NCI-H526 treated with DMSO at 0.1 percent for 48 hours (cell line): Measurements from ENCODE around the gene HLCS.

Experiments
- DNase-seq: peaks from one replicate; lab custom pipeline; 2025; lab: John Stamatoyannopoulos, UW

HLCS gene

DNA sequence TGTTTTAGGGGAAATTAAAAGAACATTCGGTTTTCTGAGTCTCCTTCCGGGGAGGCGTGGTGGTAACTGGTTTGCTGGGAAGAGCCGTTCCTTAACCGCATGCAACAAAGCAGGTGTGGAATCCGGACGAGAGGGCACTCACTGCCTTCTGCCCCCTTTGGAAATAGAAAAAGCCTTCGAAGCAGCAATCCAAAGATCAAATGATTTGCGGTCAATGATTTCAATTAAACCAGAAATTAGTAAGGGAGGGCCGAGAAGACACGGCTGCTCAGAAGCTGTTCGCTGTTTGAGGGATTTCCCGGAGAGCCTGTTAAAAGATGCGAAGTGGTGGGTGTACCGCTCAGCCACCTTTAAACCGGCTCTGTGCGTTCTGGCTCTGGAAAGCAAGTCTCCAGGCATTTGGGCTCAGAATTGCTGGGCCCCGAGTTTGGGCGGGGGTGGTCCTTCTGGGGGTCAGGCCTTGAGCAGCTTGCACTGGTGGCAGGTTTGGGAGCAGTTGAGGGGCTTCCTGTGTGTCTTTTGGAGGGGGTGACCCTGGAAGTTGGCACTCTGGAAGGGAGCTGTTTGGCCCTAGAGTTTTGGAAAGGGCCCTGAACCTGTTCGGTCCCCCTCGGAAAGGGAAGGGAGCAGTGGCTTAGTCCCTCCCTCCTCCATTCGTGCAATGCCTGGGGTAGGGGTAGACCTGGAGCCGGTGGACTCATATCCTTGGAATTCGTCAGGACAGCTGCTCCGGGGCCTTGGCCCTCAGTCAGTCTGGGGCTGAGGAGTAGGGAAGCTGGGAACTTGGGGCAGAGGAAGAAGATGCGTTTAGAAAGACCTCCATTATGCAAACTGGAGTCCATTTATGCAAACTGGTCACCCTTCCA, 264.5 kb downstream of the HLCS start:
- peak; percentile 54 for DNase-seq

DNA sequence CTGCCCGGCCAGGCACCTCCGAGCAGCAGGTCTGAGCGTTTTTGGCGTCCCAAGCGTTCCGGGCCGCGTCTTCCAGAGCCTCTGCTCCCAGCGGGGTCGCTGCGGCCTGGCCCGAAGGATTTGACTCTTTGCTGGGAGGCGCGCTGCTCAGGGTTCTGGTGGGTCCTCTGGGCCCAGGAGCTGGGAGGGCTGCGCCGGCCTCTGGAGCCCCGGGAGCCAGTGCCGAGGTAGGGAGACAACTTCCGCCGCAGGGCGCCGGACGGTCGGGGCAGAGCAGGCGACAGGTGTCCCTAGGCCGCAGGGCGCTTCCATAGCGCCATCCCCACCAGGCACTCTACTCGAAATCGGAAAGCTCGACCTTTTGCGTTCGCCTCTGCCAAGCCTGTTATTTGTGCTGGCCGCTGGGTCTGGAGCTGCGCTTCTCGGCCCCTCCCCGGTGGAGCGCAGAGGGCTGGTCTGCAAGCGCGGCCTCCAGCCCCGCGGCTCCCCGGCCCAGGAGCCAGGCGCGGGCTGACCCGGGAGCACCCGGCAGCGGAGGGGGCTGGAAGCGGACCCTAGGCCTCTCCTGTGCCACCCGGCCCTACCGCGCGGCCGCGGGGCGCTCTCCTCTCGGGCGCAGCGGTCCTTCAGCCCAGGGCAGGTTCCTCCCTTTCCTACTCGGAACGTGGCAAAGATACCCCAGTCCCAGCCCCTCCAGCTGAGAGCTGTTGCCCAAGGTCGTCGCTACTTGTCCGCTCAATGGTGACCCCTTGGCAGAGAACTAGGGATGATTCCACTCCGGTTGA, 265.3 kb downstream of the HLCS start:
- DNase-seq: peak; percentile 39
